HepG2 (cell line): Measurements from ENCODE around the gene ICAM5. TPM values are rescaled to one million over a fixed set of nuclear protein-coding genes. Genes with fewer than 3 reads are reported as not detected.

Experiments
- CBX1 ChIP-seq: IDR thresholded peaks from one replicate; pipeline ENCODE4 v1.6.1; 2016; ENCODE audit warnings: antibody characterized with exemption, low read depth
- GMEB1 ChIP-seq: sonication (generic); formaldehyde crosslinking; IDR thresholded peaks from 2 replicates; pipeline ENCODE4 v1.5.1; 2020; ENCODE audit warnings: missing genetic modification reagents, mild to moderate bottlenecking, borderline replicate concordance
- HNF4A ChIP-seq: sonication (generic); formaldehyde crosslinking; IDR thresholded peaks from 2 replicates; pipeline ENCODE4 v1.4.0; 2020; ENCODE audit warnings: missing genetic modification reagents
- MAX ChIP-seq: IDR thresholded peaks from 2 replicates; pipeline ENCODE4 v1.6.1; 2012; ENCODE audit warnings: inconsistent platforms
- MNT ChIP-seq: fragments of 450-650 bp; IDR thresholded peaks from 2 replicates; pipeline ENCODE4 v1.6.1; 2016
- RELA ChIP-seq: sonication (generic); formaldehyde crosslinking; IDR thresholded peaks from 2 replicates; pipeline ENCODE4 v1.4.0; 2020; ENCODE audit warnings: missing genetic modification reagents
- RNF219 ChIP-seq: sonication (generic); formaldehyde crosslinking; IDR thresholded peaks from 2 replicates; pipeline ENCODE4 v1.5.0; 2020; ENCODE audit warnings: mild to moderate bottlenecking, missing genetic modification reagents
- THAP11 ChIP-seq: IDR thresholded peaks from 2 replicates; pipeline ENCODE4 v1.6.1; 2016; ENCODE audit warnings: missing biosample characterization, missing genetic modification reagents
- ZFP41 ChIP-seq: sonication (generic); formaldehyde crosslinking; IDR thresholded peaks from 2 replicates; pipeline ENCODE4 v1.4.0; 2020; ENCODE audit warnings: mild to moderate bottlenecking, missing genetic modification reagents, borderline replicate concordance
- ZNF264 ChIP-seq: sonication (generic); formaldehyde crosslinking; IDR thresholded peaks from 2 replicates; pipeline ENCODE4 v1.4.0; 2020; ENCODE audit warnings: missing genetic modification reagents
- ZNF556 ChIP-seq: sonication (generic); formaldehyde crosslinking; IDR thresholded peaks from 2 replicates; pipeline ENCODE4 v1.4.0; 2020; ENCODE audit warnings: mild to moderate bottlenecking, missing genetic modification reagents, borderline replicate concordance
- ZNF784 ChIP-seq: sonication (generic); formaldehyde crosslinking; IDR thresholded peaks from 2 replicates; pipeline ENCODE4 v1.5.1; 2020; ENCODE audit warnings: missing genetic modification reagents, mild to moderate bottlenecking, borderline replicate concordance
- ZSCAN29 ChIP-seq: sonication (generic); formaldehyde crosslinking; conservative IDR thresholded peaks from 2 replicates; pipeline ENCODE4 v1.4.0; 2020; ENCODE audit warnings: mild to moderate bottlenecking, missing genetic modification reagents
- polyA plus RNA-seq, 8 experiments: library from polyadenylated mRNA; depleted of rRNA in 3 of 8; stranded (reverse) in 7 of 8; unstranded in 1 of 8; fragments of >200 nt; fragmentation: Illumina TruSeq in 4 of 8; extraction: Trizol in 4 of 8; gene quantifications; 2 replicates each; pipeline versions ENCODE4 v1.2.1 to v1.2.3, GENCODE V29; 2011 to 2016; ENCODE audit warnings: low read depth in 4 of 8, missing spikeins in 1 of 8, mixed read lengths in 1 of 8; ENCODE audit not compliant: insufficient read depth in 1 of 8
- total RNA-seq, 5 experiments: library from RNA; depleted of rRNA; stranded (reverse); fragments of >200 nt; fragmentation: Illumina TruSeq; extraction: Trizol; gene quantifications; 2 replicates each; pipeline ENCODE4 v1.2.3, GENCODE V29; 2016; ENCODE audit warnings: low read depth in 1 of 5
- TF ChIP-seq, protein P1 (sequence below): IDR thresholded peaks from 2 replicates; pipeline ENCODE4 v1.6.1; 2016; ENCODE audit warnings: missing compliant biosample characterization, missing genetic modification reagents, borderline replicate concordance
- TF ChIP-seq, protein P2 (sequence below): sonication (generic); formaldehyde crosslinking; IDR thresholded peaks from 2 replicates; pipeline ENCODE4 v1.4.0; 2020; ENCODE audit warnings: mild to moderate bottlenecking, missing genetic modification reagents
- TF ChIP-seq, protein P3 (sequence below): sonication (generic); formaldehyde crosslinking; IDR thresholded peaks from 2 replicates; pipeline ENCODE4 v1.4.0; 2020; ENCODE audit warnings: missing genetic modification reagents

ICAM5 gene
- total and polyA plus RNA-seq, 2 of the 13 experiments (the other 11 are each of a cell fraction or from before 2014, with no cell fraction given), result 0.46 to 1.6 TPM

- TF ChIP-seq MAX (peak; percentile 96), THAP11 (peak; percentile 81), ZNF784 (peak; percentile 90; the same call in 1 of the 2 replicates), ZSCAN29 (CRISPR knock-in tag) (0 out of 2 replicates have a peak, but pooled peaks have one; percentile 63), ZFP41 (CRISPR knock-in tag) (no peak), MNT (peak; percentile 56), ZNF264 (CRISPR knock-in tag) (no peak), CBX1 (peak; percentile 47), RNF219 (CRISPR knock-in tag) (no peak), GMEB1 (CRISPR knock-in tag) (peak; percentile 61; the same call in 1 of the 2 replicates), RELA (CRISPR knock-in tag) (no peak), HNF4A (CRISPR knock-in tag) (no peak), ZNF556 (CRISPR knock-in tag) (no peak)
- TF ChIP-seq, protein P1, sequence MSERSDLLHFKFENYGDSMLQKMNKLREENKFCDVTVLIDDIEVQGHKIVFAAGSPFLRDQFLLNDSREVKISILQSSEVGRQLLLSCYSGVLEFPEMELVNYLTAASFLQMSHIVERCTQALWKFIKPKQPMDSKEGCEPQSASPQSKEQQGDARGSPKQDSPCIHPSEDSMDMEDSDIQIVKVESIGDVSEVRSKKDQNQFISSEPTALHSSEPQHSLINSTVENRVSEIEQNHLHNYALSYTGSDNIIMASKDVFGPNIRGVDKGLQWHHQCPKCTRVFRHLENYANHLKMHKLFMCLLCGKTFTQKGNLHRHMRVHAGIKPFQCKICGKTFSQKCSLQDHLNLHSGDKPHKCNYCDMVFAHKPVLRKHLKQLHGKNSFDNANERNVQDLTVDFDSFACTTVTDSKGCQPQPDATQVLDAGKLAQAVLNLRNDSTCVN, result peak; percentile 47; the same call in 1 of the 2 replicates
- TF ChIP-seq, protein P2, sequence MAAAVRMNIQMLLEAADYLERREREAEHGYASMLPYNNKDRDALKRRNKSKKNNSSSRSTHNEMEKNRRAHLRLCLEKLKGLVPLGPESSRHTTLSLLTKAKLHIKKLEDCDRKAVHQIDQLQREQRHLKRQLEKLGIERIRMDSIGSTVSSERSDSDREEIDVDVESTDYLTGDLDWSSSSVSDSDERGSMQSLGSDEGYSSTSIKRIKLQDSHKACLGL (CRISPR knock-in tag), result peak; percentile 89; the same call in 1 of the 2 replicates
- TF ChIP-seq, protein P3, sequence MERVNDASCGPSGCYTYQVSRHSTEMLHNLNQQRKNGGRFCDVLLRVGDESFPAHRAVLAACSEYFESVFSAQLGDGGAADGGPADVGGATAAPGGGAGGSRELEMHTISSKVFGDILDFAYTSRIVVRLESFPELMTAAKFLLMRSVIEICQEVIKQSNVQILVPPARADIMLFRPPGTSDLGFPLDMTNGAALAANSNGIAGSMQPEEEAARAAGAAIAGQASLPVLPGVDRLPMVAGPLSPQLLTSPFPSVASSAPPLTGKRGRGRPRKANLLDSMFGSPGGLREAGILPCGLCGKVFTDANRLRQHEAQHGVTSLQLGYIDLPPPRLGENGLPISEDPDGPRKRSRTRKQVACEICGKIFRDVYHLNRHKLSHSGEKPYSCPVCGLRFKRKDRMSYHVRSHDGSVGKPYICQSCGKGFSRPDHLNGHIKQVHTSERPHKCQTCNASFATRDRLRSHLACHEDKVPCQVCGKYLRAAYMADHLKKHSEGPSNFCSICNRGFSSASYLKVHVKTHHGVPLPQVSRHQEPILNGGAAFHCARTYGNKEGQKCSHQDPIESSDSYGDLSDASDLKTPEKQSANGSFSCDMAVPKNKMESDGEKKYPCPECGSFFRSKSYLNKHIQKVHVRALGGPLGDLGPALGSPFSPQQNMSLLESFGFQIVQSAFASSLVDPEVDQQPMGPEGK (CRISPR knock-in tag), result peak; percentile 72
Measured at GRCh38 chr19:10315335-10316214, 25.8 kb downstream of the ICAM5 start, which contains the start of gene FDX2 (continued).
